ENCODE measurements around the gene RAMACL.

The RAMACL gene

GRCh38 chr6:166562726-166563125 is 23.8 kb downstream of the RAMACL start:
- Histone ChIP-seq H3K9me3 (no peaks in the 10 kb centered on the region), H3K4me1 (ENCODE audit: control insufficient read depth in 1 of 2, insufficient read depth in 1 of 2, low read depth in 1 of 2, low read length in 1 of 2) (peaks cover 4 to 22% of the 10 kb centered on the region in 2 experiments), H3K4me3 (ENCODE audit: low read depth in 1 of 2, low read length in 1 of 2) (no peak overlapping the region), H3K36me3 (peaks cover 17% of the 10 kb centered on the region), H3K27me3 (no peaks in the 10 kb centered on the region), H3K27ac (no peak overlapping the region)
- TF ChIP-seq, protein P1, sequence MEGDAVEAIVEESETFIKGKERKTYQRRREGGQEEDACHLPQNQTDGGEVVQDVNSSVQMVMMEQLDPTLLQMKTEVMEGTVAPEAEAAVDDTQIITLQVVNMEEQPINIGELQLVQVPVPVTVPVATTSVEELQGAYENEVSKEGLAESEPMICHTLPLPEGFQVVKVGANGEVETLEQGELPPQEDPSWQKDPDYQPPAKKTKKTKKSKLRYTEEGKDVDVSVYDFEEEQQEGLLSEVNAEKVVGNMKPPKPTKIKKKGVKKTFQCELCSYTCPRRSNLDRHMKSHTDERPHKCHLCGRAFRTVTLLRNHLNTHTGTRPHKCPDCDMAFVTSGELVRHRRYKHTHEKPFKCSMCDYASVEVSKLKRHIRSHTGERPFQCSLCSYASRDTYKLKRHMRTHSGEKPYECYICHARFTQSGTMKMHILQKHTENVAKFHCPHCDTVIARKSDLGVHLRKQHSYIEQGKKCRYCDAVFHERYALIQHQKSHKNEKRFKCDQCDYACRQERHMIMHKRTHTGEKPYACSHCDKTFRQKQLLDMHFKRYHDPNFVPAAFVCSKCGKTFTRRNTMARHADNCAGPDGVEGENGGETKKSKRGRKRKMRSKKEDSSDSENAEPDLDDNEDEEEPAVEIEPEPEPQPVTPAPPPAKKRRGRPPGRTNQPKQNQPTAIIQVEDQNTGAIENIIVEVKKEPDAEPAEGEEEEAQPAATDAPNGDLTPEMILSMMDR (IDR thresholded peaks at IDR 0.05): no peak

DNA sequence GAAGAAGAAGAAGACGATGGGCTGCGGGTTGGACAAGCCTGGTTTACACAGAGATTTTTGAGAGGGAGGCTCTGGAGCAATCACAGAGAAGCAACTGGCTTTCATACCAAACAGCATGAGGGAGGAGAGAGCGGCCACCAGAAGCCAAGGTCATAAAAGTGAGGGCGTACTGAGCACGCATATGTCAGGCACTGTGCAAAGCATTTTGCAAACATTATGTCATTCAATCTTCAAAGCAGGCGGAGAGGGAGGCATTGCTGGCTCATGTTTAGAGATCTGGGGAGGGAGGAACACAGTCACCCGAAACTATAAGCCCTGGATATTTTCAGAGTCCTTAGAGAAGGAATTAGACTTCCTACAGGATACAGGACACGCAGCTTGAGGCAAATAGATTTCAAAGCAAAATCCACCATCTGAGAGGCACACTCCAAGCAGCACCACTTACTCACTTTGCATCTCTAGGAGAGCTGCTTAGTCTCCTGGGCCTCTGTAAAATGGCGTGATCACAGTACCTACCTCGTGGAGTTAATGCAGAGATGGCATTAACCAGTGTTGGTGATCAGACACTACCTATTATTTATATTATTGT is 24.6 kb downstream of the RAMACL start:
- Histone ChIP-seq H3K4me3 (ENCODE audit: low read depth in 1 of 2, low read length in 1 of 2) (no peak overlapping the region), H3K36me3 (peaks cover 17% of the 10 kb centered on the region), H3K9me3 (no peaks in the 10 kb centered on the region), H3K4me1 (ENCODE audit: control insufficient read depth in 1 of 2, insufficient read depth in 1 of 2, low read depth in 1 of 2, low read length in 1 of 2) (peaks cover 4 to 28% of the 10 kb centered on the region in 2 experiments), H3K27me3 (no peaks in the 10 kb centered on the region), H3K27ac (no peak overlapping the region)
- TF ChIP-seq, protein P1 (IDR thresholded peaks at IDR 0.05): no peak

DNA sequence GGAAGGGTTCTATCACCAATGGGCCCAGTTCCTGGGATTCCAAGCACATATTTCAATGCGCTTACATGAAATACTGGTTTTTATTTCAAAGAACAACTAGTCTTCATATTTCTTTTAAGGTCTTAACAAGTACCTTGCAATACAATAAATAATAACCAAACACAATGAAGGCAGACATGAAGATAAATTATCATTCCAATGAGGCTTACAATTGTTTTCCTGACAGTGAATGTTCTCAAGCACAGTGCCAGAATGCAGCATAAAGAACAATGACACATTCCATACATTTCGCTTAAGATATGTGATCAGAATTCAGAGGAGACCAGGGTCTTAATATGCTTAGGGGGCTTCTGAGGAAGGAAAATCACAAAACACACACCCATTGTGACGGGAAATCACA is 26.3 kb downstream of the RAMACL start:
- Histone ChIP-seq H3K27me3 (no peaks in the 10 kb centered on the region), H3K4me3 (ENCODE audit: low read depth in 1 of 2, low read length in 1 of 2) (no peak overlapping the region), H3K36me3 (peaks cover 7% of the 10 kb centered on the region), H3K27ac (no peak overlapping the region), H3K4me1 (ENCODE audit: control insufficient read depth in 1 of 2, insufficient read depth in 1 of 2, low read depth in 1 of 2, low read length in 1 of 2) (peaks cover 4 to 30% of the 10 kb centered on the region in 2 experiments), H3K9me3 (no peaks in the 10 kb centered on the region)
- TF ChIP-seq, protein P1 (IDR thresholded peaks at IDR 0.05): no peak

DNA sequence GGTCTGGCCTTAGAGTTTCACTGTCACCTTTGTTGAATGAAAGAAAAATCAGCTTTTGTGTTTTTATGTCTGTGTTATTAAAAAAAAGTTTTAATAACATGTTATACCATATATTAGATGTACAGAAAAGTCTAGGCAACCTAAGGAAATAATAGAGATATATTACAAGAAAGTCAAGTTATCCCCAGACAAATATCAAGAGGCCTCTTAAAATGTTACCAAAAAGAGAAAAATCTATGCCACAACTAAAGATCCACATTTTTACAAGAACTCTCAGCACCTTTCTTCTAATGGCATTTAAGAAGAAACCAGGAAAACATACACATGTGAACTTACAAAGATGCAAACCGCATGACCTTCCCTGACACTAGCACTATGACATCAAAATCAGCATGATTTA is 26.8 kb downstream of the RAMACL start:
- H3K27me3 ChIP-seq: no peaks in the 10 kb centered on the region
- H3K36me3 ChIP-seq: peaks cover 2% of the 10 kb centered on the region
- no peak overlapping the region for H3K27ac ChIP-seq
- TF ChIP-seq, protein P1 (IDR thresholded peaks at IDR 0.05): no peak
- no peaks in the 10 kb centered on the region for H3K9me3 ChIP-seq
- H3K4me1 ChIP-seq (ENCODE audit: control insufficient read depth in 1 of 2, insufficient read depth in 1 of 2, low read depth in 1 of 2, low read length in 1 of 2): peaks cover 4 to 30% of the 10 kb centered on the region in 2 experiments
- no peak overlapping the region for H3K4me3 ChIP-seq (ENCODE audit: low read depth in 1 of 2, low read length in 1 of 2)

DNA sequence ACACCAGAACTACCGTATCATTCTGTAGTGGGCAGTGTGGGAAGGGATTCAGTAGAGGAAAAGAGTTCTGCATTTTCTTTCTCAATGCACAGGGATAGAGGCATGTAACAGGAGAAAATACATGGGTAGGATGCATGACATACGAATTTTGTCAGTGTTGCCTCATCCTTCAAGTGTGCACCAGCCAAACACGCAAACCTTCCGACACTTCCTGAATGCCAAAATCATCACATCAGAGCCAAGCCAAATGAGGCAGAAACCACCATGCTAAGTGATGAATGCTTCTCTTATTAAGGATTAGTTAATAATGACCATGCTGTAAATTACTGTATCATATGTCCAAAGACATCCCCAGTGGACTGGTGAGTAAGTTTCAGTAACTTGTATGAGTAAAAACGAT is 27.3 kb downstream of the RAMACL start:
- Histone ChIP-seq H3K27me3 (no peaks in the 10 kb centered on the region), H3K4me1 (ENCODE audit: control insufficient read depth in 1 of 2, insufficient read depth in 1 of 2, low read depth in 1 of 2, low read length in 1 of 2) (peaks cover 4 to 29% of the 10 kb centered on the region in 2 experiments), H3K27ac (no peak overlapping the region), H3K4me3 (ENCODE audit: low read depth in 1 of 2, low read length in 1 of 2) (no peak overlapping the region), H3K9me3 (no peaks in the 10 kb centered on the region), H3K36me3 (no peaks in the 10 kb centered on the region)
- TF ChIP-seq, protein P1 (IDR thresholded peaks at IDR 0.05): no peak

Measured in neutrophil (primary cell).